DMS53 (cell line): ENCODE data around the gene ATP11A.
"Not testable (repeated sequence)": the region's sequence is repeated elsewhere in the genome, so short reads cannot be mapped to it uniquely, and the experiment has no call there.

Source experiments
- DNase-seq: peaks from one replicate; lab custom pipeline; 2025; lab: John Stamatoyannopoulos, UW

ATP11A gene

DNA sequence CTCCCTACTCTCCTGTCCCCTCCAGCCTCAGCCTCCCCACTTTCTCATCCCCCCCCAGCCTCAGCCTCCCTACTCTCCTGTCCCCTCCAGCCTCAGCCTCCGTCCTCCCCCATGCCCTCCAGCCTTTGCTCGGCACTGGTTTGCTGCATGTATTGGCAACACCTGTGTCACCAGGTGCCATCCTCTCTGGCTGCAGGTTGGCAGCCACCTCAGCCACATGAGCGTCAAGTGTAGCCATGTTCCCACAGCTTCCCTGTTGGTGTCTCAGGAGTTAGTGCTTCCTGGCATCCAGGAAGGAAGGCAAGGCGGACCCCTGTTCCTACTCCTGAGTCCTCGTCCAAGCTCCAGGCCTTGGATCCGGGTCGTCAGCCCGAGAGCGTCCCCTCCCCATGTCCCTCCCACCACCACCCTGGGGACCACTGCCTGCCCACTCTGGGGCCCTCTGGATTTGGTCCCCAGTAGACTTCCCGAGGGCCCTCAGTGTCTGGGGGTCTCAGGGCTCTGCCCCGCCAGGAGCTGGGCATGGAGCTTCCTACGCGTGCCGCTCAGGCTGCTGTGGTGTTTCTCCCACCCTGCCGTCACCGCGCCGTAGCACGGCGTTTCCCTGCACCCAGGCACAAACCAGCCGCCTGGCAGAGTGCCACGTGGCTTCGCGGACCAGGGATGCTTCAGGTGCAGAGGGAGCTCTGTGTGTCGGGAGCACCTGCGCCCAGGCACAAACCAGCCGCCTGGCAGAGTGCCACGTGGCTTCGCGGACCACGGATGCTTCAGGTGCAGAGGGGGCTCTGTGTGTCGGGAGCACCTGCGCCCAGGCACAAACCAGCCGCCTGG, 150.8 kb downstream of the ATP11A start:
- DNase-seq: no peak

DNA sequence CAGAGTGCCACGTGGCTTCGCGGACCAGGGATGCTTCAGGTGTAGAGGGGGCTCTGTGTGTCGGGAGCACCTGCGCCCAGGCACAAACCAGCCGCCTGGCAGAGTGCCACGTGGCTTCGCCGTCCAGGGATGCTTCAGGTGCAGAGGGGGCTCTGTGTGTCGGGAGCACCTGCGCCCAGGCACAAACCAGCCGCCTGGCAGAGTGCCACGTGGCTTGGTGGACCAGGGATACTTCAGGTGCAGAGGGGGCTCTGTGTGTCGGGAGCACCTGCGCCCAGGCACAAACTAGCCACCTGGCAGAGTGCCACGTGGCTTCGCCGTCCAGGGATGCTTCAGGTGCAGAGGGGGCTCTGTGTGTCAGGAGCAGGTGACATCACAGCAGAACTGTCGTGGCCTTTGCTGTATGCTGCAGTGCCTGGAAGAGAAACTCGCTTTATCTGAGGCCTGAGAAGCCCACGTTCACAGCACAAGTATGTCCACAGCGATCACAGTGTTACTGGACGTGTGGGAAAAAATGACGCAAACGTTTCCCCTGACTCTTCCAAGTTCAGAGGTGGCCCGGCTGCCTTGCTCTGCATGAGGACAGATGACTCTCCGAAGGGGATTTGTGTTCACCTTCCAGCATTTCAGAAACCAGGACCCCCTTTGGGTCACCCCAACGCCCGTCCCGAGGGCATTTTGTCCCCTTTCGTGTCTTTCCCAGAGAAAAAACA, 151.6 kb downstream of the ATP11A start:
- not testable (repeated sequence) for DNase-seq

DNA sequence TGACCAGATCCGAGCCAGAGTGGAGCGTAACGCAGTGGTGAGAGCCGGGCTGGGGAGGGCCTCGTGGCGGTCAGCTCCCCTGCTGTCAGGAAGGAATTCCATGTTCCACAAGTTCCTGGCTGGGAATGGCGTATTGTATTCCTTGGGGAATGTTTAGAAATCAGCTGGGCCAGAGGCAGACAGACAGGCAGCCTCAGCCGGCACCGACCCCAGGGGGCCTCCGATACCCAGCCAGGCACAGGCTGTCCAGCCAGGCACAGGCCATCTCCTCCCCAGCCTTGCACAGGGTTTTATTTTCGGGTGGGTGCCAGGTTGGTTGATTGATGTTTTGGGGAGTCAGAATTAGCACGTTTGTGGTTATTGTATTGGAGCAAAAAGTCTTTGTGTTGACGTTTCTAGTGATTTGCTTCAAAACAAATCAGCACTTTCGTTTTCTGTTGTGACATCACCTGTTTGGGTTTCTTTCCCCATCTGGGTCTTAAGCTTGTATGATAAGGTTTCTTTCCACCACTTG, 152.6 kb downstream of the ATP11A start:
- DNase-seq: no peak

DNA sequence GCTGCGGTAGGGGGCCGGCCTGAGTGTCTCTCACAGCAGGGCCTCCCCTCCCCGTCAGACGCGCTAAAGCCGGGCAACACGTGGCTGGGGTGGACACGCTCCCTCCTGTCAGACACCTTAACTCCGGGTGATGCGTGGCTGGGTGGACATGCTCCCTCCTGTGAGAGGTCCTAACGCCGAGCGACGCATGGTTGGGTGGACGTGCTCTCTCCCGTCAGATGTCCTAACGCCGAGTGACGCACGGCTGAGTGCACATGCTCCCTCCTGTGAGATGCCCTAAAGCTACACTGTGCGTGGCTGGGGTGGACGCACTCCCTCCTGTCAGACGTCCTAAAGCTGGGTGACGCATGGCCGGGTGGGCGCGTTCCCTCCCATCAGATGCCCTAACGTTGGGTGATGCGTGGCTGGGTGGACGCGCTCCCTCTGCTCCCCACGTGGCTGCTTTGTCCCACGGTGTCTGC, 153.1 kb downstream of the ATP11A start:
- no peak for DNase-seq

DNA sequence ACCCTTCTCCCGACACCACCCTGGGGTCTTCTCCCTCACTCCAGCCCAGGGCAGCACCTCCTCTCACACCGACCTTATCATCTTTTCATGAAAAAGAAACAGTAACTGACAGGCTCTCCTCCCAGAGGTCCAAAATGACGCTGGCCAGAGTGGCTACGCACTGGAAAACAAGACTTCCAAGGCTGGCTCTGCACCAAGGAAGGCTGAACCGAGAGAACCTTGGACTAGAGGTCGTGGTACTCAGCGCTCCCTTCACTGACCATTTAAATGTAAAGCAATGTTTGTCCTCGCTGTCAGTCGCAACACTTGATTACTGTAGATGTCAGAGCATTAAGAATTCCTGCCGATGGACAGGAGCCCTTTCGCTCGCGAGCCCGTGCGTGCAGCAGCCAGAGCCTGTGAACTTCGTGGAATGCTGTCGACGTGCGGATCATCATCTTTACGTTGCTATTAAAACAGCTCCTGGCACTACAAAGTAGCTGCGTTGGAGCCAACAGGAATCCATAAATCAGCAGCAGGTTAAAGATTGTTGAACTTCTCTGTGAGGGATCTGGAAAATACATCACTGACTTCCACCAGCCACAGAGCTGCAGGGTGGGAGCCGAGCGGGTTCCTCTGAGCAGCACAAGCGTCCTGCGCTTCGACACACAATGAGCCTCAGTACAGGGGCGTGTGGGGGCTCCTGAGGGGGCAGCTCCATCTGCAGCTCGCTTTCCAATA, 153.7 kb downstream of the ATP11A start:
- no peak for DNase-seq

DNA sequence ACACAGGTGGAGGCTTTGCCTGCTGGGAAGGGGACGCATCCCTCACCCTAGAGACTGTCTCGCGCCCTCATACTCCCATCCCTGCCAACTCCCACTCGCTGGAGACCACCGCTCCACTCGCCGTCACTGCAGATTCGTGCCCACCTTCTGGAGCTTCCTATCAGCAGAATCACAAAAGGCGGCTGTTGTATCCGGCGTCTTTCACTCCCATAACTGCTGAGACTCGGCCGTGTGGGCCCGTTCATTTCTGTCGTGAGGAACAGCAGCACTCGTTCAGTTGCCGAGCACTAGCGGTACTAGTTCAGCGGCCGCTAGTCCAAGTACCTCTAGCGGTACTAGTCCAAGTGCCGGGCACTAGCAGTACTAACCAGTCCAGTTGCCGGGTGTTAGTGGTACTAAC, 154.6 kb downstream of the ATP11A start:
- DNase-seq: no peak

DNA sequence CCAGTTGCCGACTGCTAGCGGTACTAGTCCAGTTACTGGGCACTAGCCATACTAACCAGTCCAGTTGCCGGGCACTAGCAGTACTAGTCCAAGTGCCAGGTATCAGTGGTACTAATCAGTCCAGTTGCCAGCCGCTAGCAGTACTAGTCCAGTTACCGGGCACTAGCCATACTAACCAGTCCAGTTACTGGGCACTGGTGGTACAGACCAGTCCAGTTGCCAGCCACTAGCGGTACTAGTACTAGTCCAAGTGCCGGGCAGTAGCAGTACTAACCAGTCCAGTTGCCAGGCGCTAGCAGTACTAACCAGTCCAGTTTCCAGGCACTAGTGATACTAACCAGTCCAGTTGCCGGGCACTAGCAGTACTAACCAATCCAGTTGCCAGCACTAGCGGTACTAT, 155.0 kb downstream of the ATP11A start:
- no peak for DNase-seq

DNA sequence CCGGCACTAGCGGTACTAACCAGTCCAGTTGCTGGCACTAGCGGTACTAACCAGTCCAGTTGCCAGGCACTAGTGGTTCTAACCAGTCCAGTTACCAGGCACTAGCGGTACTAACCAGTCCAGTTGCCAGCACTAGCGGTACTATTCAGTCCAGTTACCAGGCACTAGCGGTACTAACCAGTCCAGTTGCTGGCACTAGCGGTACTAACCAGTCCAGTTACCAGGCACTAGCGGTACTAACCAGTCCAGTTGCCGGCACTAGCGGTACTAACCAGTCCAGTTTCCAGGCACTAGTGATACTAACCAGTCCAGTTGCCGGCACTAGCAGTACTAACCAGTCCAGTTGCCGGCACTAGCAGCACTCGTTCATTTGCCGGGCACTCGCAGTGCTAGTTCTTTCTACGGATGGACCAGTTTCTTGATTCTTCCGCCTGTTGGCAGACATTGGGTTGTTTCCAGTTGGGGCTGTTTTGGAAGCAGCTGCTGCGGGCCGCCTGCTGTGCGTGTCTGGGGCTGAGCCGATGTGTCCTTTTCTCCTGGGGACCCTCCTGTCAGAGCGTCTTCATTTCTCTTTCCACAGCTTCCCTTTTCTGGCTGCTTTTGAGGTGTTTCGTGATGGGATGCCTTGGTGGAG, 155.8 kb downstream of the ATP11A start:
- no peak for DNase-seq

DNA sequence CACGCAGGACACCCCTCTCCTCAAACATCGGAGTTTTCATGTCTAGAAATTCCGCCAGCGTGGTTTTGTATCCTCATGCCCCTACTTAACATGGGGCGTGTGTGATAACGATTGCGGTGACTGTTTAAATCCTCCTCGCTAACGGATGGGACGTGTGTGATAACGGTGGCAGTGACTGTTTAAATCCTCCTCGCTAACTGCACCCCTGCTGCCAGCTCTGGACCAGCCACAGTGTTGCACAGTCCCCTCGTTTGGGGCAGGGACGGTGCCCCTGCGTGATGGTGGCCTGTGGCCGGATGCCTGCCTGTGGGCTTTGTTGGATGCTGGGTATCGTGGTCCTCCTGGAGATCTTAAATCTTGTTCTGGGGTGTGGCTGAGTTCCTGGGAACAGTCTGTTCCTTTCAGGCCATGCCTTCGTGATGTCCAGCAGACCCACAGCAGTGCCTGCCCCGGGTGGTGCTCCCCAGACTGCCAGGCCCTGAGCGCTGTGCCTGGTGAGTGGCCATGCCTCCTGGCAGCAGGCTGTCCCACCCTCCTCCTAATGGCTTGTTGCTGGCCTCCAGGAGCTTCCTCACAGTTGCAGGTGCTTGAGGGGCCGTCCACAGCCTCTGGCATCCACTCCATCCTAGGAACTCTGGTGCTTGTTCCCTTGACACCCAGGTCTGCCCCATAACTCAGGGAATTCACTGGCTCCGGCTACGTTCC, 156.7 kb downstream of the ATP11A start:
- no peak for DNase-seq

DNA sequence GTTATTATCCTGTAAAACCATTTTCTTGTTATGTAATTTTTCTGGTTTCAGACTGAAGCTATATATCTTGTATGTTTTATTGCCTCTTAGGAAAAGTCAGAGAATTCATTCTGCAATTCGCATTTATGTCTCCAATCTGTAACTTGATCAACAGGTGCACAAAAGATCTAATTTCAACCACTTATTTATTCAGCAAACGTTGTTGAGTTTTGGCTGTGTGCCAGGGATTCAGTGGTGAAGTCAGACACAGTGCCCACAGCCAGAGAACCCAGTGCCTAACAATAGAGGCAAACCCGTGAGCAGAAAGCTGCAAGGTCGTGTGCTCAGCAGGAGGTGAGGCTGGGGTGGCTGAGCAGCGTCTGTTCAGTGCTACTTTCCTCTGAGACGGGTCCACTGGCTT, 159.7 kb downstream of the ATP11A start:
- peak; percentile 92 for DNase-seq

DNA sequence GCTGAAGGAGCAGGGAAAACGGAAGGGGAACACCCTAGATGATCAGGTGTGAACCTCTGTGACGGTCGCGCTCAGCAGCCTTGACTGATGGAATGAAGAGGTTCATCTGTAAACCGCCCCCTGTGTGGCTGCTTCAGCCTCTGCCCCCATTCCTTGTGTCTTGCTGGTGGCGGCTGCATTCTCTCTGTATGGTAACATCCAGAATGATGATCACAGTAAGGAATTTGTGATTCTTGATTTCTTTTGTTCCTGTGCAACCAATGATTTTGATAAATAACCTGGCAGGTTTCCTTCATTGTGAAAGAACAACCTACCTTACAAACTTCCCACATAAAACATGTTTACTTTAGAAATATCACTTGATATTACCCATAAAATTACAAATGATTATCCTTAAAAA, 160.4 kb downstream of the ATP11A start:
- DNase-seq: no peak

DNA sequence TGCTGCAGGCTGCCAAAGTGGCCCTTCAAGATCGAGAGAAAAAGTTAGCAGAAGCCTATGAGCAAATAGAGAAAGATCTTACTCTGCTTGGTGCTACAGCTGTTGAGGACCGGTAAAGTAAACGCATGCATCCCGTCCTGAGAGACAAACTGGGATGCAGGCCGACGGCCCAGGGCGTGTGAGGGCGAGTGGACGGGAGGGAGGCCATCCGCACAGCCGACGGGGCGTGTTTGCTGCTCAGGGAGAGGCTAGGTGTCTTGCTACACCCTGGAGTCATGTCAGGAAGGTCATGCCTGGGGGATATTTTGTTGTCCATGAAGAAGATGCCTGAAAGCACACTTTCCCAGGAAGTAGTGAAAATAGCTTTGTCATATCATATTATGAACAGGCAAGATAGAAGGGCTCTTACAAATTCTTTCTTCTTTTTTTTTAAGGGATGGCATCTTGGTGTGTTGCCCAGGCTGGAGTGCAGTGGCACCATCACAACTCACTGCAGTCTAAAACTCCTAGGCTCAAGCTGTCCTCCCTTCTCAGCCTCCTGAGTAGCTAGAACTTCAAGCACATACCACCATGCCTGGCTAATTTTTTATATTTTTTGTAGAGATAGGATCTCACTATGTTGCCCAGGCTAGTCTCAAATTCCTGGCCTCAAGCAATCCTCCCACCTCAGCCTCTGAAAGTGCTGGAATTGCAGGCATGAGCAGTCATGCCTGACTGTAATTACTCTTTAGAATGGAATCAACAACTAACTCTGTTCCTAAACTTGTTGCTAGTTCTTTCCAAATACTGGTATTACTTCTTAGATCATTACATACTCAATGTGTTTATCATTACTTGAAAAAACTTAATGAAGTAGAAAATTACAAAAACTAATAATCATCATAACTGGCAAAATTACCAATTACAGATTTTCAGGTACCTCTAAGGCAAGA, 161.5 kb downstream of the ATP11A start:
- DNase-seq: no peak

DNA sequence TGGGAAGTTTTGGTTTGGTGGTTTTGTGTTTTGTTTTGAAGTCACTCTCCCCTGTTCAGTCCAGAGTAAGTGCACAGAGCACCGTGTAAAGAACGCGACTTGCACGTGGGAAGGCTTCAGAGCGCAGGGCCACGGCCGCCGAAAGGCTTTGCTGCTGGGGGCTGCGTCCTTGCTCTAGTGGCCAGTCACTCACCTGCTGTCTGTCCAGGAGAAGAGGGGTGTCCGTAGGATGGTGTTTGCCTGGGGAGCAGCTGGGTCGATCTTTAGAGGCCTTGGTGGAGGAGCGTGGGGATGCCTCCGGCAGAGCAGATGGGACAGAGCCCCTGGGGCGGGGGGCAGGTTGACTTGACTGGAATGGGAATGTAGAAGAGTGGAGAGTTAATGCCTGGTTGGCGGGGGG, 162.6 kb downstream of the ATP11A start:
- no peak for DNase-seq

DNA sequence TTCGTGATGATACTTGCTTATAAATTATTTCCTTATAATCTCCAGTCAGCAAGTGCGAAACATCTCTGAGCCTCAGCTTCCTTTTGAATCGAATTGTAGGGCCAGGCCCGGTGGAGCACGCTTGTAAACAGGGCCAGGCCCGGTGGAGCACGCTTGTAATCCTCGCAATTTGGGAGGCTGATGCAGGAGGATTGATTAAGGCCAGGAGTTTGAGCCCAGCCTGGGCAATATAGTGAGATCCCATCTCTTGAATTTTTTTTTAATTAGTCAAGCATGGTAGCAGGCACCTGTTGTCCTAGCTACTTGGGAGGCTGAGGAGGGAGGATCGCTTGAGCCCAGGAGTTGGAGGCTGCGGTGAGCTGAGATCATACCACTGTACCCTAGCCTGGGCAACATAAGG, 163.0 kb downstream of the ATP11A start:
- no peak for DNase-seq

DNA sequence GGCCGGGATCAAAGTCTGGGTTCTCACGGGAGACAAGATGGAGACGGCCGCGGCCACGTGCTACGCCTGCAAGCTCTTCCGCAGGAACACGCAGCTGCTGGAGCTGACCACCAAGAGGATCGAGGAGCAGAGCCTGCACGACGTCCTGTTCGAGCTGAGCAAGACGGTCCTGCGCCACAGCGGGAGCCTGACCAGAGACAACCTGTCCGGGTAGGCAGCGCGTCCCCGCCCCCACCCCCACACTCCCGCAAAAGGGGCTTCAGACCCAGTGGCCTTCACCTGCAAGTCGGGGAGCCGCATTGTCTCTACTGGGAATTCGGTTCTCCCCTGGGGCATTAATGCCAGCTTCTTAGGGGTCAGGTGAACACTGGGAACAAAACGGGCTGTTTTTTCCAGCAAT, 164.5 kb downstream of the ATP11A start:
- no peak for DNase-seq

DNA sequence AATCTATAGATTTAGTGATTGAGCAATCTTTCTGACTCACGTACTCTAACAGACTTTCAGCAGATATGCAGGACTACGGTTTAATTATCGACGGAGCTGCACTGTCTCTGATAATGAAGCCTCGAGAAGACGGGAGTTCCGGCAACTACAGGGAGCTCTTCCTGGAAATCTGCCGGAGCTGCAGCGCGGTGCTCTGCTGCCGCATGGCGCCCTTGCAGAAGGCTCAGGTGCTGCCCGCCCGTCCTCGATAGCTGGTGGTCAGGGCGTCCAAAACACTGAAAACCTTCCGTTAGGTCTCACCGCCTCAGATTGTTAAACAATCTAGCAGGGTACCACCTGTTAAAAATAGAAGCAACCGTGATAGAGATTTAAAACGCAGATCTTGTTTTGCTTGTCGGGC, 166.0 kb downstream of the ATP11A start:
- DNase-seq: no peak

DNA sequence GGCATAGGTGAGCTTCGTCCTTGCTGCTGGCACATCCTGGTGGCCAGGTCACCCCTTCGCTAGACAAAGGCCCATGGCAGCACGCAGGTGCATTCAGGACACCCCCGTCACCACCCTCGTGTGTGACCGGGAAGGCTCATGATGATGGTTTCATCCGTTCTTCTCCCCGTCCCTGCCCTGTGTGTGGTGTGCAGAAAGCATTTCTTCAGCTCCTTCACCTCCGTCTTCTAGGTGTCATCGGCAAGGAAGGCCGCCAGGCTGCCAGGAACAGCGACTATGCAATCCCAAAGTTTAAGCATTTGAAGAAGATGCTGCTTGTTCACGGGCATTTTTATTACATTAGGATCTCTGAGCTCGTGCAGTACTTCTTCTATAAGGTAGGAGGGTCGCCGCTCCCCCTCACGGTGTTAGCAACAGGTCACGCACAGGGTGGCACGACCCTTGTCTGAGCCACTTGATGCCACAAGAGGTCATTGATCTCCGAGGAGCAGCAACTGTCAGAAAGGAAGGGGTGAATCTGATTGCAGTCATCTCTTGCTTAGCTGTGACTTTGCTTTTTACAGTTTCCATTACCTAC, 168.2 kb downstream of the ATP11A start:
- no peak for DNase-seq

DNA sequence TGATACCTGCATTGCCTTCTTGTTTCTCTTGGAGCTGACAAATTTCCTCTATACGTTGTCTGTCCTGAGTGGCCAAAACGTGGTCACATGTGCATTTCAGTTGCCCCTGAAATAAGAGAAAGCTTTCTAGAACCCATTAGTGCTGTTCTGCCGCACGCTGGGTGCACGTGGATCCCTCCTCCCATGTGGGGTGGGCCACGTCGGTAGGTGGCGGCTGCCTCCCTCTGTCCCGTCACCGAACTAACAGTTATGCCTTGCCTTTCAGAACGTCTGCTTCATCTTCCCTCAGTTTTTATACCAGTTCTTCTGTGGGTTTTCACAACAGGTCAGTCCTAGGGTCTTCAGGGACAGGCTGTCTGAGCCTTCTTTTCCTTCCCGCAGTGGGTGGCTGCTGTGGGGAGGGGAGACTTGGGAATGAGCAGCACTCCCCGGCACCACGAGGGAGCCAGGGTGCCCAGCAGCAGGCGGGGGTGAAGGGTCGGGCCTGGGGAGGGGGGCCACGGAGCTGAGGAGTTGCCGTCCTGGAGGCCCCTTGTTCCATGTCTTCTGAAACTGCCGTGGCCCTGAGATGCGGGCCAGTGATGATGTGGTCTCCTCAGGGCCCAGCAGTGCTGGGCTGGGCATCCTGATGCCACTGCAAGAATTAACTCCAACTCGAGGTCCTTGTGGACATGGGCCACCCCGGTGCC, 169.4 kb downstream of the ATP11A start:
- DNase-seq: no peak

DNA sequence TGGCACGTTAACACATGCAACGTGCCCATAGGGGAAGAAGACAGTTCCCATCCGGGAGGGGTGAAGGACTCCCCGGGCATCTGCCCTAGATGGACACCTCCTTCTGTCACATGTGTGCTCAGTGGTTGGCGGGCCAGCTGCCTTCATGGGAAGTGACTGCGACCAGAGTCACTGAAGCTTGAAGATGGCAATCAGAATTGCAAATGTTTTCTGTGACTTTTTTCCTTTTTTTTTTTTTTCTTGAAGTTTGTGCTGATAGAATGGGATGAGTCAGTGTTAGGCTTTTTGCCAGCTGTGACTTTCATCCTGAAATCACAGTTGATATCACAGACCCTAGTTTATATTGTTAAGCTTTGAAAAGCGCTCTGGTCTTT, 170.0 kb downstream of the ATP11A start:
- DNase-seq: peak; percentile 80
